CD4-positive, alpha-beta T cell treated with Interleukin-4 for 4 hours (primary cell): Measurements from ENCODE around the gene IFNA7.
"Not testable (repeated sequence)": the region's sequence is repeated elsewhere in the genome, so short reads cannot be mapped to it uniquely, and the experiment has no call there.

Experiments
- DNase-seq: peaks from one replicate; pipeline ENCODE4 v3.0.0-alpha.2; 2020

The IFNA7 gene

GRCh38 chr9:21174671-21175070 is 27.3 kb downstream of the IFNA7 start:
- DNase-seq = no peak

GRCh38 chr9:21172156-21172555 is 29.8 kb downstream of the IFNA7 start:
- no peak for DNase-seq

GRCh38 chr9:21171351-21171750 is 30.7 kb downstream of the IFNA7 start:
- DNase-seq = no peak

GRCh38 chr9:21166560-21166959 is 35.4 kb downstream of the IFNA7 start, which contains the start of gene IFNA21:
TSS of gene IFNA21 (minus strand) at chr9:21166660. CDS start at chr9:21166612, 48 bp downstream.
- not testable (repeated sequence) for DNase-seq

- DNase-seq = no peak
Measured at GRCh38 chr9:21165516-21165915, 36.5 kb downstream of the IFNA7 start.

- DNase-seq = peak; percentile 50
Measured at GRCh38 chr9:21160178-21160577, 41.8 kb downstream of the IFNA7 start.

GRCh38 chr9:21155501-21155900 is 46.5 kb downstream of the IFNA7 start:
- no peak for DNase-seq

- DNase-seq = peak; percentile 30
Measured at GRCh38 chr9:21154018-21154608, 47.9 kb downstream of the IFNA7 start.

GRCh38 chr9:21153336-21154017 is 48.5 kb downstream of the IFNA7 start:
- DNase-seq = no peak
